Erythroblast (primary cell): Measurements from ENCODE around the gene RNF186.

Experiments
- GATA1 ChIP-seq: IDR thresholded peaks from 2 replicates; pipeline ENCODE4 v1.6.1; 2011; ENCODE audit warnings: low read depth, mild to moderate bottlenecking, control low read depth, low read length, moderate library complexity
- POLR2A ChIP-seq: IDR thresholded peaks from 2 replicates; pipeline ENCODE4 v1.6.1; 2011; ENCODE audit warnings: mild to moderate bottlenecking, low read length

GRCh38 chr1:19776933-19777332 is 38.1 kb downstream of the RNF186 start:
- TF ChIP-seq POLR2A (no peak), GATA1 (no peak)
